Parathyroid adenoma (tissue), 2 donors: Measurements from ENCODE around the gene HSF2BP.
"Not testable (repeated sequence)": the region's sequence is repeated elsewhere in the genome, so short reads cannot be mapped to it uniquely, and the experiment has no call there.

Experiments
- H2AFZ ChIP-seq: fragments of 300-600 bp; sonication (generic); one replicate; pipeline ENCODE4 v1.7.0; 2017; ENCODE audit warnings: antibody characterized with exemption, mild to moderate bottlenecking
- H3K27ac ChIP-seq: fragments of 300-600 bp; sonication (generic); one replicate; pipeline ENCODE4 v1.7.0; 2017
- H3K27me3 ChIP-seq: fragments of 300-600 bp; sonication (generic); one replicate; pipeline ENCODE4 v1.7.0; 2017; ENCODE audit warnings: low read length; ENCODE audit not compliant: control insufficient read depth, insufficient read depth
- H3K36me3 ChIP-seq: fragments of 300-600 bp; sonication (generic); one replicate; pipeline ENCODE4 v1.7.0; 2017; ENCODE audit warnings: low read length; ENCODE audit not compliant: control insufficient read depth, insufficient read depth
- H3K4me1 ChIP-seq: fragments of 300-600 bp; sonication (generic); one replicate; pipeline ENCODE4 v1.7.0; 2017; ENCODE audit warnings: control low read depth
- H3K4me2 ChIP-seq: fragments of 300-600 bp; sonication (generic); one replicate; pipeline ENCODE4 v1.7.0; 2017; ENCODE audit warnings: low read length
- H3K4me3 ChIP-seq: fragments of 300-600 bp; sonication (generic); one replicate; pipeline ENCODE4 v1.7.0; 2017; ENCODE audit warnings: low read depth, low read length
- H3K79me2 ChIP-seq: fragments of 300-600 bp; sonication (generic); one replicate; pipeline ENCODE4 v1.7.0; 2017; ENCODE audit warnings: control low read depth
- H3K9ac ChIP-seq: fragments of 300-600 bp; sonication (generic); one replicate; pipeline ENCODE4 v1.7.0; 2017; ENCODE audit warnings: mild to moderate bottlenecking
- H3K9me3 ChIP-seq: fragments of 300-600 bp; sonication (generic); one replicate; pipeline ENCODE4 v1.7.0; 2017; ENCODE audit warnings: low read length; ENCODE audit not compliant: control insufficient read depth
- TF ChIP-seq, protein P1 (sequence below): fragments of 300-600 bp; sonication (generic); IDR thresholded peaks from one replicate; pipeline ENCODE4 v1.7.0; 2017; ENCODE audit warnings: antibody characterized with exemption, mild to moderate bottlenecking
- donor health status: primary hyperparathyroidism.

HSF2BP gene

DNA sequence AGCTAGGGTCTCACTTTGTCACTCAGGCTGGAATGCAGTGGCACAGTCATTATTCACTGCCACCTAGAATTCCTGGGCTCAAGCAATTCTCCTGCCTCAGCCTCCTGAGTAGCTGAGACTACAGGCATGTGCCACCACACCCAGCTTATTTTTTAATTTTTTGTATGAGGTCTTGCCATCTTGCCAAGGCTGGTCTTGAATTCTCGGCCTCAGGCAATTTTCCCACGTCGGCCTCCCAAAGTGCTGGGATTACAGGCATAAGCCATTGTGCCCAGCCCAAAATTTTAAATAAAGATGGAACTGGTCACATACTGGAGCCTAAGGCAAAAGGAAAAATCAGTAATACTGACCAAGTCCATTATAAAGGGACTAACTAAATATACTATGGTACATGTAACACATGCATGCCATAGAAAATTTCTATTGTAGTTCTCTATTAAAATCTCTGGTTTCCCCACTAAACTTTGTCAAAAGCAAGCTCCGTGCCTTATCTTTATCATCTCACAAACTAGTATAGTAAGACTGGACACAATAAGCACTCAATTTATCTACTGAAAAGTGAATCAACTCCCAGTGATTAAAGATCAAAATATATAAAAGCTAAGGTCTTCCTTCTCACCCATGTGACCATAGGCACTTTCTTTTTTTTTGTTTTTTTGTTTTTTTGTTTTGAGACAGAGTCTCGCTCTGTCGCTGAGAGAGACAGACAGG is 61.6 kb downstream of the HSF2BP start:
- Histone ChIP-seq H3K4me2 (no peak overlapping the region), H3K4me3 (no peak overlapping the region), H3K27me3 (no peaks in the 10 kb centered on the region), H3K9ac (no peak overlapping the region), H3K79me2 (no peaks in the 10 kb centered on the region), H3K36me3 (no peaks in the 10 kb centered on the region), H3K27ac (no peak overlapping the region), H2AFZ (no peak overlapping the region), H3K4me1 (no peaks in the 10 kb centered on the region), H3K9me3 (no peaks in the 10 kb centered on the region)
- TF ChIP-seq, protein P1, sequence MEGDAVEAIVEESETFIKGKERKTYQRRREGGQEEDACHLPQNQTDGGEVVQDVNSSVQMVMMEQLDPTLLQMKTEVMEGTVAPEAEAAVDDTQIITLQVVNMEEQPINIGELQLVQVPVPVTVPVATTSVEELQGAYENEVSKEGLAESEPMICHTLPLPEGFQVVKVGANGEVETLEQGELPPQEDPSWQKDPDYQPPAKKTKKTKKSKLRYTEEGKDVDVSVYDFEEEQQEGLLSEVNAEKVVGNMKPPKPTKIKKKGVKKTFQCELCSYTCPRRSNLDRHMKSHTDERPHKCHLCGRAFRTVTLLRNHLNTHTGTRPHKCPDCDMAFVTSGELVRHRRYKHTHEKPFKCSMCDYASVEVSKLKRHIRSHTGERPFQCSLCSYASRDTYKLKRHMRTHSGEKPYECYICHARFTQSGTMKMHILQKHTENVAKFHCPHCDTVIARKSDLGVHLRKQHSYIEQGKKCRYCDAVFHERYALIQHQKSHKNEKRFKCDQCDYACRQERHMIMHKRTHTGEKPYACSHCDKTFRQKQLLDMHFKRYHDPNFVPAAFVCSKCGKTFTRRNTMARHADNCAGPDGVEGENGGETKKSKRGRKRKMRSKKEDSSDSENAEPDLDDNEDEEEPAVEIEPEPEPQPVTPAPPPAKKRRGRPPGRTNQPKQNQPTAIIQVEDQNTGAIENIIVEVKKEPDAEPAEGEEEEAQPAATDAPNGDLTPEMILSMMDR = no peak

- no peak overlapping the region for H3K27ac ChIP-seq
- H3K4me1 ChIP-seq = no peaks in the 10 kb centered on the region
- no peak overlapping the region for H3K4me3 ChIP-seq
- TF ChIP-seq, protein P1 = no peak
- no peaks in the 10 kb centered on the region for H3K79me2 ChIP-seq
- H2AFZ ChIP-seq = no peak overlapping the region
- no peaks in the 10 kb centered on the region for H3K27me3 ChIP-seq
- H3K36me3 ChIP-seq = no peaks in the 10 kb centered on the region
- no peaks in the 10 kb centered on the region for H3K9me3 ChIP-seq
- H3K9ac ChIP-seq = no peak overlapping the region
- no peak overlapping the region for H3K4me2 ChIP-seq
These were observed 62.2 kb downstream of the HSF2BP start for GRCh38 chr21:43597052-43597451.

- Histone ChIP-seq H3K9ac (no peak overlapping the region), H3K36me3 (no peaks in the 10 kb centered on the region), H3K27me3 (no peaks in the 10 kb centered on the region), H3K4me3 (no peak overlapping the region), H2AFZ (no peak overlapping the region), H3K27ac (no peak overlapping the region), H3K9me3 (no peaks in the 10 kb centered on the region), H3K4me2 (no peak overlapping the region), H3K4me1 (peaks cover under 1% of the 10 kb centered on the region), H3K79me2 (no peaks in the 10 kb centered on the region)
- TF ChIP-seq, protein P1 = no peak
These were observed 62.7 kb downstream of the HSF2BP start for GRCh38 chr21:43596616-43597015.

GRCh38 chr21:43595769-43596168 is 63.5 kb downstream of the HSF2BP start:
- H3K79me2 ChIP-seq, H2AFZ ChIP-seq, H3K36me3 ChIP-seq, H3K9me3 ChIP-seq, H3K27ac ChIP-seq, H3K4me1 ChIP-seq, H3K9ac ChIP-seq, H3K4me2 ChIP-seq, H3K27me3 ChIP-seq, H3K4me3 ChIP-seq: not testable (repeated sequence)

GRCh38 chr21:43593078-43593477 is 66.2 kb downstream of the HSF2BP start:
- Histone ChIP-seq H3K79me2 (no peaks in the 10 kb centered on the region), H3K4me1 (peaks cover 2% of the 10 kb centered on the region), H3K9ac (no peak overlapping the region), H3K27me3 (no peaks in the 10 kb centered on the region), H3K4me3 (no peak overlapping the region), H2AFZ (peak overlapping the region; percentile 22), H3K9me3 (no peaks in the 10 kb centered on the region), H3K36me3 (no peaks in the 10 kb centered on the region), H3K27ac (no peak overlapping the region), H3K4me2 (no peak overlapping the region)
- TF ChIP-seq, protein P1 = no peak
